Natural killer cell (primary cell): Measurements from ENCODE around the gene SNAPC2. TPM values are rescaled to one million over a fixed set of nuclear protein-coding genes. Genes with fewer than 3 reads are reported as not detected.
"Not testable (repeated sequence)": the region's sequence is repeated elsewhere in the genome, so short reads cannot be mapped to it uniquely, and the experiment has no call there.

Source experiments
- ATAC-seq, 3 donors: fragments of 150-1000 bp in 2 of 3; fragments of 200-7000 bp in 1 of 3; cut with Tn5 transposase; 1 replicate in 1 of 3; 2 replicates in 2 of 3; pipeline ENCODE4 v1.10.0; 2021; ENCODE audit warnings: mild to moderate bottlenecking in 2 of 3, moderate library complexity in 2 of 3
- DNase-seq, 2 donors: peaks; one replicate each; pipeline versions ENCODE4 v3.0.0 to v3.0.0-alpha.2; 2013 to 2021; ENCODE audit warnings: mixed read lengths in 1 of 2
- H3K27ac ChIP-seq: one replicate; pipeline ENCODE4 v1.5.1; 2013; ENCODE audit warnings: mild to moderate bottlenecking, low read length
- H3K27me3 ChIP-seq: one replicate; pipeline ENCODE4 v1.6.1; 2013; ENCODE audit warnings: low read length; ENCODE audit not compliant: control insufficient read depth, insufficient read depth
- H3K36me3 ChIP-seq: one replicate; pipeline ENCODE4 v1.6.1; 2013; ENCODE audit warnings: low read length; ENCODE audit not compliant: control insufficient read depth, insufficient read depth
- H3K4me1 ChIP-seq: one replicate; pipeline ENCODE4 v1.6.1; 2013; ENCODE audit warnings: low read length; ENCODE audit not compliant: control insufficient read depth, insufficient read depth
- H3K4me3 ChIP-seq: one replicate; pipeline ENCODE4 v1.5.1; 2013; ENCODE audit warnings: low read length
- H3K9me3 ChIP-seq: one replicate; pipeline ENCODE4 v1.6.1; 2013; ENCODE audit warnings: low read length; ENCODE audit not compliant: control insufficient read depth, insufficient read depth
- H3K27ac Mint-ChIP-seq, 2 donors: one replicate each; pipeline ENCODE4 v1.8.0; 2022; ENCODE audit warnings: mild to moderate bottlenecking in 2 of 2, mixed read lengths in 2 of 2, moderate library complexity in 1 of 2
- H3K27me3 Mint-ChIP-seq, 2 donors: one replicate each; pipeline ENCODE4 v1.8.0; 2022; ENCODE audit warnings: low read depth in 2 of 2, mixed read lengths in 2 of 2
- H3K36me3 Mint-ChIP-seq: one replicate; pipeline ENCODE4 v1.8.0; 2022; ENCODE audit warnings: mixed read lengths
- H3K4me1 Mint-ChIP-seq, 2 donors: one replicate each; pipeline ENCODE4 v1.8.0; 2022; ENCODE audit warnings: mixed read lengths in 2 of 2
- H3K4me3 Mint-ChIP-seq: one replicate; pipeline ENCODE4 v1.8.0; 2022; ENCODE audit warnings: mild to moderate bottlenecking, moderate library complexity, mixed read lengths
- H3K9me3 Mint-ChIP-seq, 2 donors: one replicate each; pipeline ENCODE4 v1.8.0; 2022; ENCODE audit warnings: mixed read lengths in 2 of 2
- WGBS: methylation state at CpG from one replicate; pipeline ENCODE4 v1.1.7; 2013; ENCODE audit warnings: missing lambda C conversion rate; ENCODE audit not compliant: insufficient coverage; 5-methylcytosine and 5-hydroxymethylcytosine counted together
- intact Hi-C: fragments of 100-400 bp; cut with micrococcal nuclease; formaldehyde crosslinking; loops from one replicate; pipeline ENCODE4 v1.14.2; 2022
- total RNA-seq, 4 donors: library from RNA; stranded (reverse); fragments of 120-200 nt in 1 of 4; gene quantifications; one replicate each; pipeline versions ENCODE4 v1.2.3 to v1.2.4, GENCODE V29; 2013 to 2022
- TF ChIP-seq, protein P1 (sequence below): fragments of 200-600 bp; IDR thresholded peaks from one replicate; pipeline ENCODE4 v1.8.0; 2022; ENCODE audit warnings: antibody characterized with exemption

Gene SNAPC2
- total RNA-seq, 3 donors from 2014 or later (not counting 1 experiment from before 2014, with no cell fraction given), result 22.1 to 32.4 (median 27.1) TPM

DNA sequence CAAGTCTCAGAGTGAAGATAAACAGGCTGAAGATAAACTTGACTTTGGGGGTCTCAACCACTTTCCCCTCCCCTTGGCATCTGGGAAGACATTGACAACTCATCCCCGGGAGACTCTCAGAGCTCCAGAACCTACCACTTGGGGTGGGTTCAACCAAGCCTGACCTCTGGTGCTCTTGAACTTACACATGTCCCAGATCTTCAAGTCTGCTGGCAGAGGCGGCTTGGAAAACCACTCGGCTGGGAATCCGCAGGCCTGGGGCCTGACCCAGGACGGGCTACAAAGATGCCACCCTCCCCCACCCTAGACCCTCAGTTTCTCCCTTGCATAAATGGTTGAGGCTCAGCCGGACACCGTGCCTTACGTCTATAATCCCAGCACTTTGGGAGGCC, 31.3 kb upstream of the SNAPC2 start:
- intact Hi-C loops, result no loop called here
- DNase-seq (no peak), ATAC-seq (no peak)
- Histone ChIP-seq H3K27me3 (peaks cover 15% of the 10 kb centered on the region), H3K36me3 (no peaks in the 10 kb centered on the region), H3K9me3 (no peaks in the 10 kb centered on the region), H3K27ac (no peak overlapping the region), H3K4me3 (no peak overlapping the region), H3K4me1 (no peaks in the 10 kb centered on the region)
- Mint-ChIP-seq H3K4me3 (no peak overlapping the region), H3K27ac (no peak overlapping the region), H3K4me1 (no peaks in the 10 kb centered on the region), H3K27me3 (peaks cover 0 to 10% of the 10 kb centered on the region in 2 donors), H3K9me3 (no peaks in the 10 kb centered on the region), H3K36me3 (no peaks in the 10 kb centered on the region)
- whole genome bisulfite sequencing, result 82% methylated on average over 8 of the region's 8 CpGs
- TF ChIP-seq, protein P1, sequence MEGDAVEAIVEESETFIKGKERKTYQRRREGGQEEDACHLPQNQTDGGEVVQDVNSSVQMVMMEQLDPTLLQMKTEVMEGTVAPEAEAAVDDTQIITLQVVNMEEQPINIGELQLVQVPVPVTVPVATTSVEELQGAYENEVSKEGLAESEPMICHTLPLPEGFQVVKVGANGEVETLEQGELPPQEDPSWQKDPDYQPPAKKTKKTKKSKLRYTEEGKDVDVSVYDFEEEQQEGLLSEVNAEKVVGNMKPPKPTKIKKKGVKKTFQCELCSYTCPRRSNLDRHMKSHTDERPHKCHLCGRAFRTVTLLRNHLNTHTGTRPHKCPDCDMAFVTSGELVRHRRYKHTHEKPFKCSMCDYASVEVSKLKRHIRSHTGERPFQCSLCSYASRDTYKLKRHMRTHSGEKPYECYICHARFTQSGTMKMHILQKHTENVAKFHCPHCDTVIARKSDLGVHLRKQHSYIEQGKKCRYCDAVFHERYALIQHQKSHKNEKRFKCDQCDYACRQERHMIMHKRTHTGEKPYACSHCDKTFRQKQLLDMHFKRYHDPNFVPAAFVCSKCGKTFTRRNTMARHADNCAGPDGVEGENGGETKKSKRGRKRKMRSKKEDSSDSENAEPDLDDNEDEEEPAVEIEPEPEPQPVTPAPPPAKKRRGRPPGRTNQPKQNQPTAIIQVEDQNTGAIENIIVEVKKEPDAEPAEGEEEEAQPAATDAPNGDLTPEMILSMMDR, result no peak

DNA sequence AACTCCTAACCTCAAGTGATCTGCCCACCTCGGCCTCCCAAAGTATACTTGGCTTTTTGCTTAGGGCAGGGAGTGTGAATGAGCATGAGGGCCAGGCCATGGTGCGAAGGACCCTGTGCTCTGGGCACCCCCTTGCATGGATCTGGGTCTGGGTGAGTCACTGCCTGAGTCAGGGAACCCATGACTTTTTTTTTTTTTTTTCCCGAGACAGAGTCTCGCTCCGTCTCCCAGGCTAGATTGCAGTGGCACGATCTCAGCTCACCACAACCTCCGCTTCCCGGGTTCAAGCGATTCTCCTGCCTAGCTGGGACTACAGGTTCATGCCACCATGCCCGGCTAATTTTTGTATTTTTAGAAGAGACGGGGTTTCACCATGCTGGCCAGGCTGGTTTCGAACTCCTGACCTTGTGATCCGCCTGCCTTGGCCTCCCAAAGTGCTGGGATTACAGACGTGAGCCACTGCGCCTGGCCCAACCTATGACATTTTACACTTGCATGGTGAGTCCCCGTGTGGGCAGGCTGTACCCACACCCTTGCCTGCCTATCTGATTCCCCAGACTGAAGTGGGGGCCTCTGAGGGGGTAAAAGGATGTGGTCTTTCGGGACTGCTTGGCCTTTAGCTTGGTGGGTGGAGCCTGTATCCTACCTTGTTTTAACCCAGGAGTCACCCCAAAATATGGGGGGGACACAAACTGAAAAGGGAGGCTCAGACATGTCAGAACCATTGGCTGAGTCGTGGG, 26.6 kb upstream of the SNAPC2 start:
- 74% methylated on average over 18 of the region's 18 CpGs for WGBS
- H3K4me3 ChIP-seq, H3K36me3 ChIP-seq, ATAC-seq, H3K4me1 Mint-ChIP-seq, DNase-seq, H3K4me1 ChIP-seq, H3K36me3 Mint-ChIP-seq, H3K27ac ChIP-seq, H3K9me3 Mint-ChIP-seq, H3K9me3 ChIP-seq, H3K4me3 Mint-ChIP-seq, H3K27me3 ChIP-seq, intact Hi-C loops, H3K27ac Mint-ChIP-seq, H3K27me3 Mint-ChIP-seq: not testable (repeated sequence)

DNA sequence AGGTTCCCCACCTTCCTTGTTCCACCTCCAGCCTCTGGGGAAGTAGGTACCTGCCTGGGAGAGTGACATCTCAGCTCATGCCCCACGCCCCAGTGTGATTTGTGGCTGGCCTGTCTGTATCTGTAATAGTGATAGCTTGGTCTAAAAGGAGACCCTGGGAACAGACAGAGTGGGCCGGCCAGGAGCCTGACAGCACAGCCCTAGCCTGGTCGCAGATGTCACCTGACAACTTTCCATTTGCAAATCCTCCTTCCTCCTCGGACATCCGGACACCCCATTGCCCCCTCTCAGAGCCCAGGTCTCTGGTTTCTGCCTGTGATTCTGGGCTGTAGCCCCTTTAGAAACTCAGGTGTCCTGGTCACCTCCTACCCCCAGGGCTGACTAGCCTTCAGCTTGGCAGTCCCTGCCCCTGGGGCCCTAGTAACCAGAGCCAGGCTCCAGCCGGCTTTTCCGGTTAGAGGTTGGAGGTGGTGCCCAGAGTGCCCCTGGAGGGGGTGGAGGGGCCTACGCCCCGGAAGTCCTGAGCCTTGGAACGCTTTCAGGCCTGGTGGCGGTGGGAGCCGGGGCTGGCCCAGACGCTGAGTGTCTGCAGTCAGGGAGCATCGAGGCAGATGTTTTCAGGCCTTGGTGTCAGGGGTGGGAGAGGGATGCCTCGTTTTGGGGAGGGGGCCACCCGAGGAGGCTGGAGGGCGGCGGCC, 25.4 kb upstream of the SNAPC2 start:
- Histone ChIP-seq H3K36me3 (no peaks in the 10 kb centered on the region), H3K9me3 (no peaks in the 10 kb centered on the region), H3K27me3 (no peaks in the 10 kb centered on the region), H3K4me3 (no peak overlapping the region), H3K27ac (no peak overlapping the region), H3K4me1 (no peaks in the 10 kb centered on the region)
- intact Hi-C loops, result no loop called here
- no peak for DNase-seq
- 70% methylated on average over 18 of the region's 18 CpGs for WGBS
- Mint-ChIP-seq H3K27me3 (peaks cover 0 to 5% of the 10 kb centered on the region in 2 donors), H3K36me3 (no peaks in the 10 kb centered on the region), H3K27ac (no peak overlapping the region), H3K4me3 (no peak overlapping the region), H3K9me3 (no peaks in the 10 kb centered on the region), H3K4me1 (no peaks in the 10 kb centered on the region)
- TF ChIP-seq, protein P1, result no peak
- ATAC-seq, result no peak

DNA sequence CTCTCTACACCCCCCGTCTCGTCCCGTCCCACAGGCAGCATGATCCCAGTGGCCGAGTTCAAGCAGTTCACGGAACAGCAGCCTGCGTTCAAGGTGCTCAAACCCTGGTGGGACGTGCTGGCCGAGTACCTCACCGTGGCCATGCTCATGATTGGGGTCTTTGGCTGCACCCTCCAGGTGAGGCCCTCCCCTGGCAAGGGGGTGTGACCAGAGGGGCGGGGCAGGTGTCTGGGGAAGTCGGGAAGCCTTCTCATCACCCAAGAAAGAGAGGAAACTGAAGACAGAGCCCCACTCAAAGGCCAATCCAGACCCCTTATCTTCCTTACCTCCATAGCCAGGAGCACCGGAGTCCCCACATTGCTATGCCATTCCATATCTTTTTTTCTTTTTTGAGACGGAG, 24.6 kb upstream of the SNAPC2 start:
- intact Hi-C loops, result no loop called here
- no peak overlapping the region for H3K4me3 ChIP-seq
- H3K36me3 ChIP-seq, result no peaks in the 10 kb centered on the region
- H3K4me3 Mint-ChIP-seq, result no peak overlapping the region
- 84% methylated on average over 13 of the region's 13 CpGs for WGBS
- H3K9me3 ChIP-seq, result no peaks in the 10 kb centered on the region
- no peaks in the 10 kb centered on the region for H3K27me3 ChIP-seq
- DNase-seq (no peak), ATAC-seq (no peak)
- no peaks in the 10 kb centered on the region for H3K4me1 Mint-ChIP-seq
- H3K36me3 Mint-ChIP-seq, result no peaks in the 10 kb centered on the region
- H3K4me1 ChIP-seq, result no peaks in the 10 kb centered on the region
- H3K27ac ChIP-seq, result no peak overlapping the region
- TF ChIP-seq, protein P1, result no peak
- no peak overlapping the region for H3K27ac Mint-ChIP-seq
- peaks cover 0 to 5% of the 10 kb centered on the region in 2 donors for H3K27me3 Mint-ChIP-seq
- no peaks in the 10 kb centered on the region for H3K9me3 Mint-ChIP-seq
